ENCODE measurements around the gene FAM3D.

Gene FAM3D

GRCh38 chr3:58626841-58627569 lies 39.6 kb downstream of the FAM3D start:
- DNase-seq (ENCODE audit: low spot score) = no peak

GRCh38 chr3:58625196-58625824 lies 41.3 kb downstream of the FAM3D start:
- DNase-seq (ENCODE audit: low spot score) = no peak

GRCh38 chr3:58624550-58624949 lies 42.0 kb downstream of the FAM3D start:
- no peak for DNase-seq (ENCODE audit: low spot score)

- no peak for DNase-seq (ENCODE audit: low spot score)
These were observed 42.6 kb downstream of the FAM3D start for GRCh38 chr3:58623961-58624360.

- no peak for DNase-seq (ENCODE audit: low spot score)
These were observed 43.1 kb downstream of the FAM3D start for GRCh38 chr3:58623478-58623877.

- no peak for DNase-seq (ENCODE audit: low spot score)
These were observed 43.7 kb downstream of the FAM3D start for GRCh38 chr3:58622892-58623291.

- DNase-seq (ENCODE audit: low spot score) = no peak
These were observed 44.1 kb downstream of the FAM3D start for GRCh38 chr3:58622436-58622835.

- DNase-seq (ENCODE audit: low spot score) = no peak
These were observed 45.3 kb downstream of the FAM3D start for GRCh38 chr3:58621086-58621830.

- DNase-seq (ENCODE audit: low spot score) = no peak
These were observed 46.2 kb downstream of the FAM3D start for GRCh38 chr3:58620421-58620820.

- DNase-seq (ENCODE audit: low spot score) = no peak
These were observed 49.2 kb downstream of the FAM3D start for GRCh38 chr3:58617338-58617761.

GRCh38 chr3:58613236-58614132 lies 53.1 kb downstream of the FAM3D start:
- no peak for DNase-seq (ENCODE audit: low spot score)

- no peak for DNase-seq (ENCODE audit: low spot score)
These were observed 53.7 kb downstream of the FAM3D start for GRCh38 chr3:58612830-58613229.

GRCh38 chr3:58609990-58610389 lies 56.6 kb downstream of the FAM3D start:
- no peak for DNase-seq (ENCODE audit: low spot score)

GRCh38 chr3:58608648-58609047 lies 57.9 kb downstream of the FAM3D start:
- DNase-seq (ENCODE audit: low spot score) = no peak

GRCh38 chr3:58607816-58608215 lies 58.8 kb downstream of the FAM3D start:
- no peak for DNase-seq (ENCODE audit: low spot score)

- DNase-seq (ENCODE audit: low spot score) = no peak
These were observed 59.9 kb downstream of the FAM3D start for GRCh38 chr3:58606693-58607092.

GRCh38 chr3:58604031-58604430 lies 62.5 kb downstream of the FAM3D start:
- no peak for DNase-seq (ENCODE audit: low spot score)

GRCh38 chr3:58603606-58604005 lies 63.0 kb downstream of the FAM3D start:
- no peak for DNase-seq (ENCODE audit: low spot score)

- DNase-seq (ENCODE audit: low spot score) = no peak
These were observed 68.7 kb downstream of the FAM3D start for GRCh38 chr3:58597770-58598310.

- no peak for DNase-seq (ENCODE audit: low spot score)
These were observed 69.6 kb downstream of the FAM3D start for GRCh38 chr3:58596834-58597518.

- DNase-seq (ENCODE audit: low spot score) = no peak
These were observed 72.5 kb downstream of the FAM3D start for GRCh38 chr3:58594117-58594516.
